ENCODE data around the gene STX10.

DNA sequence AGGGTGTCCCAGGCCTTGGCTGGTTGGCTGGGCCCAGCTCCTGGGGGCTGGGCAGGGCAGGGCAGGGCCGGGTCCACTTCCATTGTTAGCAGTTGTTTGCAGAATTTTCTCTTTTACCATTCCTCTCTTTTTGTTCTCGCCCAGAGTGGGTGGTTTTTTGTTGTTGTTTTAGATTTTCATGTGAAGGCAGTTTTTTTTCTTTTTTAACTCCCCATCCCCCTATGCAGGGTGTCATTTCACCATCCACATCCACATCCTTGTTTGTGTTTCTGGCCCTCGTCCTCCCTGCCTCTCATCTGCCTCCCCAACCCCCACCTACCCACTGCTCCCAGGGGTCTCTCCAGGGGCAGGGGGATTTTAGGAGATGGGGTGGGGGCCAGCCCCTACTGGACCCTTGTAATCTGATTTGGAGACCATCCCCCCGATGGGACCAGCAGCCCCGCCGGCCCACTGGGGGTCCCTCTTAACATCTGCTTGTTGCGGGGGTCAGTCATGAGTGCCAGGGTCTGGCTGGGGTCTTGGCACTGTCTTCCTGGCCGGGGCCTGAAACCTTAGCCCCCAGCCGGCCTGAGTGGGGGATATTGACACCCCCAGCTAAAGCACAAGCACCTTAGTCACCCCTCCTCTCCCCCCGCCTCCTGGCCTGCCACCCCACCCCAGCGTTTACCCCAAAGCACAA, 10.4 kb downstream of the STX10 start:
- TF ChIP-seq, protein P1, sequence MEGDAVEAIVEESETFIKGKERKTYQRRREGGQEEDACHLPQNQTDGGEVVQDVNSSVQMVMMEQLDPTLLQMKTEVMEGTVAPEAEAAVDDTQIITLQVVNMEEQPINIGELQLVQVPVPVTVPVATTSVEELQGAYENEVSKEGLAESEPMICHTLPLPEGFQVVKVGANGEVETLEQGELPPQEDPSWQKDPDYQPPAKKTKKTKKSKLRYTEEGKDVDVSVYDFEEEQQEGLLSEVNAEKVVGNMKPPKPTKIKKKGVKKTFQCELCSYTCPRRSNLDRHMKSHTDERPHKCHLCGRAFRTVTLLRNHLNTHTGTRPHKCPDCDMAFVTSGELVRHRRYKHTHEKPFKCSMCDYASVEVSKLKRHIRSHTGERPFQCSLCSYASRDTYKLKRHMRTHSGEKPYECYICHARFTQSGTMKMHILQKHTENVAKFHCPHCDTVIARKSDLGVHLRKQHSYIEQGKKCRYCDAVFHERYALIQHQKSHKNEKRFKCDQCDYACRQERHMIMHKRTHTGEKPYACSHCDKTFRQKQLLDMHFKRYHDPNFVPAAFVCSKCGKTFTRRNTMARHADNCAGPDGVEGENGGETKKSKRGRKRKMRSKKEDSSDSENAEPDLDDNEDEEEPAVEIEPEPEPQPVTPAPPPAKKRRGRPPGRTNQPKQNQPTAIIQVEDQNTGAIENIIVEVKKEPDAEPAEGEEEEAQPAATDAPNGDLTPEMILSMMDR (IDR thresholded peaks at IDR 0.05): no peak
- TF ChIP-seq EP300 (IDR thresholded peaks at IDR 0.05) (no peak), POLR2A (IDR thresholded peaks at IDR 0.05) (no peak)

Data from tibial nerve (tissue), 4 donors.